IMR-90 (cell line): Measurements from ENCODE around the gene MGRN1. TPM values are rescaled to one million over a fixed set of nuclear protein-coding genes. Genes with fewer than 3 reads are reported as not detected.

Experiments
- ATAC-seq: fragments of 200-7000 bp; cut with Tn5 transposase; 2 replicates; pipeline ENCODE4 v1.9.1; 2020; ENCODE audit warnings: low read depth, mild to moderate bottlenecking, moderate library complexity
- BruUV-seq: library from RNA; stranded (reverse); fragments of 400-500 nt; replicated peaks from 2 replicates; lab custom pipeline; 2021; lab: Mats Ljungman, UMichigan
- CTCF ChIA-PET: fragments of 300-600 bp; formaldehyde crosslinking; extraction: SDS; loops from one replicate; lab custom pipeline; 2021; ENCODE audit warnings: antibody characterized with exemption; lab: Yijun Ruan, JAX
- POLR2A ChIA-PET: fragments of 300-600 bp; sonication (Branson Sonifier 250); formaldehyde crosslinking; loops from one replicate; lab custom pipeline; 2022; ENCODE audit warnings: antibody characterized with exemption; ENCODE audit not compliant: unreplicated experiment; lab: Charles Lee
- DNase-seq: peaks from one replicate; pipeline ENCODE4 v3.0.0; 2013
- H2AFZ ChIP-seq: replicated peaks from 2 replicates; pipeline ENCODE3; 2013; ENCODE audit warnings: low read length, mild to moderate bottlenecking; ENCODE audit not compliant: poor library complexity
- H2AK5ac ChIP-seq: 2 replicates; pipeline ENCODE4 v1.6.1; 2013; ENCODE audit warnings: low read depth, low read length, inconsistent platforms
- H2AK9ac ChIP-seq: replicated peaks from 2 replicates; pipeline ENCODE3; 2013; ENCODE audit warnings: mild to moderate bottlenecking, low read depth, low read length, moderate library complexity; ENCODE audit not compliant: poor library complexity
- H2BK120ac ChIP-seq: 2 replicates; pipeline ENCODE4 v1.6.1; 2013; ENCODE audit warnings: low read depth, low read length, inconsistent platforms
- H2BK15ac ChIP-seq: 3 replicates; pipeline ENCODE4 v1.6.1; 2013; ENCODE audit warnings: low read depth, low read length, inconsistent platforms
- H2BK20ac ChIP-seq: 2 replicates; pipeline ENCODE4 v1.6.1; 2013; ENCODE audit warnings: low read depth, mild to moderate bottlenecking, inconsistent platforms, low read length, moderate library complexity
- H2BK5ac ChIP-seq: 2 replicates; pipeline ENCODE4 v1.6.1; 2013; ENCODE audit warnings: mild to moderate bottlenecking, low read depth, low read length, inconsistent platforms; ENCODE audit not compliant: poor library complexity, severe bottlenecking
- H3K14ac ChIP-seq: replicated peaks from 2 replicates; pipeline ENCODE4 v1.6.1; 2013; ENCODE audit warnings: low read depth, low read length, inconsistent platforms
- H3K18ac ChIP-seq: 2 replicates; pipeline ENCODE4 v1.6.1; 2013; ENCODE audit warnings: low read depth, low read length, control low read depth
- H3K23ac ChIP-seq: 2 replicates; pipeline ENCODE4 v1.6.1; 2013; ENCODE audit warnings: low read depth, low read length, inconsistent platforms
- H3K27ac ChIP-seq: 2 replicates; pipeline ENCODE4 v1.5.1; 2013; ENCODE audit warnings: mild to moderate bottlenecking, control low read depth, low read length; ENCODE audit not compliant: insufficient read depth
- H3K27me3 ChIP-seq: 2 replicates; pipeline ENCODE4 v1.6.1; 2013; ENCODE audit warnings: low read length; ENCODE audit not compliant: control insufficient read depth, insufficient read depth
- H3K36me3 ChIP-seq: 2 replicates; pipeline ENCODE4 v1.6.1; 2013; ENCODE audit warnings: low read length, mixed read lengths; ENCODE audit not compliant: control insufficient read depth, insufficient read depth
- H3K4ac ChIP-seq: 2 replicates; pipeline ENCODE4 v1.6.1; 2013; ENCODE audit warnings: low read depth, low read length, inconsistent platforms
- H3K4me1 ChIP-seq: 2 replicates; pipeline ENCODE4 v1.6.1; 2013; ENCODE audit warnings: low read length, mixed read lengths; ENCODE audit not compliant: control insufficient read depth, insufficient read depth
- H3K4me2 ChIP-seq: 2 replicates; pipeline ENCODE4 v1.6.1; 2013; ENCODE audit warnings: low read depth, mild to moderate bottlenecking, control low read depth, low read length, moderate library complexity
- H3K4me3 ChIP-seq: 2 replicates; pipeline ENCODE4 v1.5.1; 2013; ENCODE audit warnings: low read depth, mild to moderate bottlenecking, control low read depth, low read length, moderate library complexity; ENCODE audit not compliant: insufficient read depth
- H3K56ac ChIP-seq: 2 replicates; pipeline ENCODE4 v1.6.1; 2013; ENCODE audit warnings: low read length, inconsistent platforms; ENCODE audit not compliant: insufficient read depth; ENCODE audit errors: extremely low read depth
- H3K79me1 ChIP-seq, 2 experiments: 2 replicates each; pipeline ENCODE4 v1.6.1; 2013; ENCODE audit warnings: low read length in 2 of 2, inconsistent platforms in 1 of 2, low read depth in 1 of 2
- H3K9ac ChIP-seq: 2 replicates; pipeline ENCODE4 v1.6.1; 2013; ENCODE audit warnings: low read depth, low read length, control low read depth
- H3K9me1 ChIP-seq: 2 replicates; pipeline ENCODE4 v1.6.1; 2013; ENCODE audit warnings: low read length, inconsistent platforms; ENCODE audit not compliant: insufficient read depth
- H3K9me3 ChIP-seq: 2 replicates; pipeline ENCODE4 v1.6.1; 2013; ENCODE audit warnings: low read length; ENCODE audit not compliant: control insufficient read depth, insufficient read depth
- H4K20me1 ChIP-seq: 2 replicates; pipeline ENCODE4 v1.6.1; 2013; ENCODE audit warnings: low read length, inconsistent platforms; ENCODE audit not compliant: insufficient read depth
- H4K5ac ChIP-seq: 2 replicates; pipeline ENCODE4 v1.6.1; 2013; ENCODE audit warnings: mild to moderate bottlenecking, low read depth, low read length, control low read depth
- H4K8ac ChIP-seq, 2 experiments: 2 replicates each; pipeline ENCODE4 v1.6.1; 2013; ENCODE audit warnings: low read depth in 2 of 2, low read length in 2 of 2, control low read depth in 1 of 2, inconsistent platforms in 1 of 2
- H4K91ac ChIP-seq: 2 replicates; pipeline ENCODE4 v1.6.1; 2013; ENCODE audit warnings: low read depth, low read length, inconsistent platforms; ENCODE audit not compliant: insufficient read depth
- BHLHE40 ChIP-seq: fragments of 150-350 bp; IDR thresholded peaks from 2 replicates; pipeline ENCODE4 v1.6.1; 2016; ENCODE audit warnings: mild to moderate bottlenecking, low read depth, low read length
- CEBPB ChIP-seq: IDR thresholded peaks from 2 replicates; pipeline ENCODE4 v1.6.1; 2012; ENCODE audit warnings: low read depth, low read length, improper control_type of control experiment
- CHD1 ChIP-seq: IDR thresholded peaks from 2 replicates; pipeline ENCODE4 v1.6.1; 2012; ENCODE audit warnings: low read depth, low read length, improper control_type of control experiment
- CTCF ChIP-seq: conservative IDR thresholded peaks from 2 replicates; pipeline ENCODE4 v1.5.1; 2012; ENCODE audit warnings: mild to moderate bottlenecking, low read depth, low read length, improper control_type of control experiment
- ELK1 ChIP-seq: fragments of 150-350 bp; IDR thresholded peaks from 2 replicates; pipeline ENCODE4 v1.6.1; 2016; ENCODE audit warnings: low read depth, mild to moderate bottlenecking, low read length, moderate library complexity, borderline replicate concordance
- FOS ChIP-seq: fragments of 150-350 bp; IDR thresholded peaks from 2 replicates; pipeline ENCODE4 v1.6.1; 2016; ENCODE audit warnings: low read depth, low read length
- MAFK ChIP-seq: IDR thresholded peaks from 2 replicates; pipeline ENCODE4 v1.6.1; 2012; ENCODE audit warnings: low read depth, low read length, improper control_type of control experiment
- MAZ ChIP-seq: IDR thresholded peaks from 2 replicates; pipeline ENCODE4 v1.6.1; 2012; ENCODE audit warnings: low read depth, mild to moderate bottlenecking, low read length, improper control_type of control experiment, moderate library complexity, borderline replicate concordance
- MXI1 ChIP-seq: IDR thresholded peaks from 2 replicates; pipeline ENCODE4 v1.6.1; 2012; ENCODE audit warnings: low read depth, mild to moderate bottlenecking, low read length, moderate library complexity, borderline replicate concordance
- NFE2L2 ChIP-seq: fragments of 150-350 bp; IDR thresholded peaks from 2 replicates; pipeline ENCODE4 v1.6.1; 2016; ENCODE audit warnings: low read depth, mild to moderate bottlenecking, low read length
- POLR2A ChIP-seq: IDR thresholded peaks from 2 replicates; pipeline ENCODE4 v1.6.1; 2012; ENCODE audit warnings: mild to moderate bottlenecking, low read depth, low read length
- RAD21 ChIP-seq: IDR thresholded peaks from 2 replicates; pipeline ENCODE4 v1.6.1; 2012; ENCODE audit warnings: low read length, improper control_type of control experiment
- RCOR1 ChIP-seq: IDR thresholded peaks from 2 replicates; pipeline ENCODE4 v1.6.1; 2012; ENCODE audit warnings: mild to moderate bottlenecking, low read length, improper control_type of control experiment; ENCODE audit not compliant: insufficient replicate concordance
- RFX5 ChIP-seq: IDR thresholded peaks from 2 replicates; pipeline ENCODE4 v1.8.0; 2012; ENCODE audit warnings: low read depth, mild to moderate bottlenecking, low read length, moderate library complexity
- SMC3 ChIP-seq: fragments of 150-350 bp; IDR thresholded peaks from 2 replicates; pipeline ENCODE4 v1.6.1; 2016; ENCODE audit warnings: low read depth, mild to moderate bottlenecking, antibody characterized with exemption, low read length, moderate library complexity
- WGBS, 2 experiments: methylation state at CpG; one replicate each; pipeline versions ENCODE4 v1.1.5 to v1.1.7; 2013; ENCODE audit warnings: missing lambda C conversion rate in 2 of 2; ENCODE audit not compliant: insufficient read length in 1 of 2; ENCODE audit errors: extremely low coverage in 2 of 2; 5-methylcytosine and 5-hydroxymethylcytosine counted together
- dilution Hi-C: fragments of 300-500 bp; cut with HindIII; formaldehyde crosslinking; loops from one replicate; pipeline ENCODE4 v1.14.3; 2018; ENCODE audit warnings: low sequenced_read_pairs; ENCODE audit not compliant: unreplicated experiment
- in situ Hi-C: fragments of 300-500 bp; cut with MboI; formaldehyde crosslinking; loops from 3 replicates; pipeline ENCODE4 v1.14.3; 2019; ENCODE audit warnings: low sequenced_read_pairs, inconsistent platforms, mixed read lengths
- intact Hi-C: fragments of 100-400 bp; cut with micrococcal nuclease; formaldehyde crosslinking; loops from 2 replicates; pipeline ENCODE4 v1.10.0; 2022
- polyA plus RNA-seq, 3 experiments: library from polyadenylated mRNA; depleted of rRNA; stranded (reverse); fragments of >200 nt; gene quantifications; 2 replicates each; pipeline ENCODE4 v1.2.3, GENCODE V29; 2012; ENCODE audit warnings: low replicate concordance in 1 of 3
- total RNA-seq: library from RNA; depleted of rRNA; stranded (reverse); fragments of >200 nt; gene quantifications from 2 replicates; pipeline ENCODE4 v1.2.3, GENCODE V29; 2012
- TF ChIP-seq, protein P1 (sequence below): fragments of 150-350 bp; IDR thresholded peaks from 2 replicates; pipeline ENCODE4 v1.6.1; 2017; ENCODE audit warnings: mild to moderate bottlenecking, antibody characterized with exemption, low read length, low read depth

MGRN1 gene
- total and polyA plus RNA-seq, 2 of the 4 experiments (the other 2 are of a cell fraction), result 11.7 to 32.7 TPM

DNA sequence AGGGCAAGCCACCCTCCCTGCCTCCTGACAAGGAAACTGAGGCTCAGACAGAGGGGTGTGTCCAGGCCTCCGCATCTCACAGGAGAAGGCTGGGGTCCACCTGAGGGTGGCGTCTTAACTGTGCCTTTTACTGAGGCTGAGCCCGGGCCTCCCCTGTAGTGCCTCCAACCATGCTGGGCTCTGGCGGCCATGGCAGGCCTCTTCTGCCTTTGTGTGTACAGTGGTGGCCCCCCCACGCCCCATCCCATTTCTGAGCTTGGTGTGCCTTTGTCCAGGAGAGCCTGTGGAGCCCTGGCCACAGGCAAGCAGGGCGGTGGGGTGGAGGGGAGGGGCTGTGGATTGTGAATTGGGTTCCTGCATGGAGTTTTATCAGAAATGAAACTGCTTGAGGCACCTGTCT is 31.2 kb downstream of the MGRN1 start:
- peaks cover 0 to 22% of the 10 kb centered on the region in 2 experiments; a peak in 2 of 4 replicates for H3K79me1 ChIP-seq
- H3K4me3 ChIP-seq, result no peak overlapping the region
- in situ Hi-C loops, result no loop called here
- no peaks in the 10 kb centered on the region for H3K9me1 ChIP-seq
- no peak overlapping the region for H3K18ac ChIP-seq
- H3K4me1 ChIP-seq, result no peaks in the 10 kb centered on the region
- H3K56ac ChIP-seq, result no peak overlapping the region
- no peak overlapping the region for H3K4me2 ChIP-seq
- TF ChIP-seq CHD1, result no peak
- TF ChIP-seq RFX5, result no peak
- TF ChIP-seq CEBPB, result no peak
- no peak for TF ChIP-seq POLR2A
- no peak for TF ChIP-seq SMC3
- no peak for TF ChIP-seq FOS
- TF ChIP-seq MAZ, result no peak
- no peak for TF ChIP-seq MAFK
- no peak for TF ChIP-seq NFE2L2
- no peak for TF ChIP-seq CTCF
- TF ChIP-seq RAD21, result no peak
- no peak for TF ChIP-seq ELK1
- TF ChIP-seq RCOR1, result no peak
- no peak for TF ChIP-seq BHLHE40
- TF ChIP-seq MXI1, result no peak
- TF ChIP-seq, protein P1, sequence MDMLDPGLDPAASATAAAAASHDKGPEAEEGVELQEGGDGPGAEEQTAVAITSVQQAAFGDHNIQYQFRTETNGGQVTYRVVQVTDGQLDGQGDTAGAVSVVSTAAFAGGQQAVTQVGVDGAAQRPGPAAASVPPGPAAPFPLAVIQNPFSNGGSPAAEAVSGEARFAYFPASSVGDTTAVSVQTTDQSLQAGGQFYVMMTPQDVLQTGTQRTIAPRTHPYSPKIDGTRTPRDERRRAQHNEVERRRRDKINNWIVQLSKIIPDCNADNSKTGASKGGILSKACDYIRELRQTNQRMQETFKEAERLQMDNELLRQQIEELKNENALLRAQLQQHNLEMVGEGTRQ, result no peak
- no peak overlapping the region for H2AK5ac ChIP-seq
- POLR2A ChIA-PET, result no interaction called here
- no peak overlapping the region for H3K27ac ChIP-seq
- no peak overlapping the region for H4K91ac ChIP-seq
- intact Hi-C loops, result no loop called here
- no peak overlapping the region for H2BK20ac ChIP-seq
- H2AK9ac ChIP-seq, result peak overlapping the region; percentile 28
- H3K4ac ChIP-seq, result no peak overlapping the region
- H2AFZ ChIP-seq, result no peak overlapping the region
- no peaks in the 10 kb centered on the region for H3K27me3 ChIP-seq
- ATAC-seq, result no peak
- BruUV-seq, result no TSS peak
- H3K23ac ChIP-seq, result no peak overlapping the region
- no peak overlapping the region for H3K14ac ChIP-seq
- H2BK120ac ChIP-seq, result no peak overlapping the region
- H4K8ac ChIP-seq, result no peak overlapping the region
- peaks cover 64% of the 10 kb centered on the region for H3K36me3 ChIP-seq
- H3K9me3 ChIP-seq, result no peaks in the 10 kb centered on the region
- WGBS, 2 experiments, result 84% methylated on average over 3 of the region's 6 CpGs; no CpG with 5 or more reads in 1 of the 2 experiments
- DNase-seq, result no peak
- H4K20me1 ChIP-seq, result peaks cover 31% of the 10 kb centered on the region
- H4K5ac ChIP-seq, result no peak overlapping the region
- H2BK15ac ChIP-seq, result no peak overlapping the region
- H2BK5ac ChIP-seq, result no peak overlapping the region
- CTCF ChIA-PET, result no interaction called here
- dilution Hi-C loops, result no loop called here
- H3K9ac ChIP-seq, result no peak overlapping the region
